RWPE2 (cell line): ENCODE measurements around the gene AQP2.

Experiments
- ATAC-seq: fragments of 200-7000 bp; cut with Tn5 transposase; 3 replicates; pipeline ENCODE4 v1.9.1; 2021; ENCODE audit warnings: low read depth
- DNase-seq: peaks from one replicate; pipeline ENCODE4 v3.0.0-alpha.2; 2020; ENCODE audit warnings: low spot score
- H3K27ac ChIP-seq: fragments of 450-650 bp; 2 replicates; pipeline ENCODE4 v1.5.1; 2017; ENCODE audit warnings: mild to moderate bottlenecking; ENCODE audit not compliant: poor library complexity, severe bottlenecking
- H3K27me3 ChIP-seq: fragments of 250-450 bp; sonication (Bioruptor Pico); 2 replicates; pipeline ENCODE4 v1.5.1; 2021; ENCODE audit warnings: mild to moderate bottlenecking, moderate library complexity; ENCODE audit not compliant: insufficient read depth, poor library complexity, severe bottlenecking
- H3K36me3 ChIP-seq: fragments of 250-450 bp; sonication (Bioruptor Pico); 2 replicates; pipeline ENCODE4 v1.5.1; 2020; ENCODE audit warnings: low read depth, mild to moderate bottlenecking, moderate library complexity
- H3K4me1 ChIP-seq: fragments of 250-450 bp; sonication (Bioruptor Pico); 2 replicates; pipeline ENCODE4 v1.5.1; 2021; ENCODE audit warnings: mild to moderate bottlenecking, moderate library complexity; ENCODE audit not compliant: insufficient read depth, poor library complexity, severe bottlenecking
- H3K4me3 ChIP-seq: fragments of 250-450 bp; sonication (Bioruptor Pico); 2 replicates; pipeline ENCODE4 v1.5.1; 2021; ENCODE audit warnings: mild to moderate bottlenecking, moderate library complexity; ENCODE audit not compliant: severe bottlenecking
- H3K9me3 ChIP-seq: fragments of 250-450 bp; sonication (Bioruptor Pico); 2 replicates; pipeline ENCODE4 v1.5.1; 2021; ENCODE audit warnings: mild to moderate bottlenecking, moderate library complexity; ENCODE audit not compliant: severe bottlenecking
- CTCF ChIP-seq: fragments of 450-650 bp; IDR thresholded peaks from one replicate; pipeline ENCODE4 v1.5.1; 2017; ENCODE audit warnings: mild to moderate bottlenecking, moderate library complexity; ENCODE audit not compliant: poor library complexity, severe bottlenecking

AQP2 gene

GRCh38 chr12:49912345-49913255 is 37.9 kb upstream of the AQP2 start:
- DNase-seq (peak; percentile 37), ATAC-seq (no peak)
- no peaks in the 10 kb centered on the region for H3K36me3 ChIP-seq
- no peak overlapping the region for H3K4me3 ChIP-seq
- no peak overlapping the region for H3K27ac ChIP-seq
- H3K9me3 ChIP-seq, result no peaks in the 10 kb centered on the region
- TF ChIP-seq CTCF, result no peak
- no peaks in the 10 kb centered on the region for H3K27me3 ChIP-seq
- peaks cover 8% of the 10 kb centered on the region for H3K4me1 ChIP-seq

- no peak overlapping the region for H3K4me3 ChIP-seq
- ATAC-seq, result no peak
- no peaks in the 10 kb centered on the region for H3K36me3 ChIP-seq
- H3K9me3 ChIP-seq, result no peaks in the 10 kb centered on the region
- no peaks in the 10 kb centered on the region for H3K4me1 ChIP-seq
- H3K27ac ChIP-seq, result no peak overlapping the region
- TF ChIP-seq CTCF, result no peak
- no peaks in the 10 kb centered on the region for H3K27me3 ChIP-seq
- DNase-seq, result no peak
These were observed 34.2 kb upstream of the AQP2 start for GRCh38 chr12:49916129-49916919.

GRCh38 chr12:49917166-49917787 is 33.3 kb upstream of the AQP2 start:
- no peak for ATAC-seq
- DNase-seq, result no peak

GRCh38 chr12:49917788-49918173 is 32.8 kb upstream of the AQP2 start:
- H3K36me3 ChIP-seq, result no peaks in the 10 kb centered on the region
- no peak for DNase-seq
- no peak for ATAC-seq
- no peak overlapping the region for H3K4me3 ChIP-seq
- H3K27ac ChIP-seq, result no peak overlapping the region
- H3K4me1 ChIP-seq, result no peaks in the 10 kb centered on the region
- no peaks in the 10 kb centered on the region for H3K9me3 ChIP-seq
- TF ChIP-seq CTCF, result no peak
- no peaks in the 10 kb centered on the region for H3K27me3 ChIP-seq

More at GRCh38 chr12:49917166-49917787, 33.3 kb upstream of the AQP2 start:
- TF ChIP-seq CTCF, result no peak
- Histone ChIP-seq H3K4me1 (no peaks in the 10 kb centered on the region), H3K9me3 (no peaks in the 10 kb centered on the region), H3K36me3 (no peaks in the 10 kb centered on the region), H3K4me3 (no peak overlapping the region), H3K27ac (no peak overlapping the region), H3K27me3 (no peaks in the 10 kb centered on the region)
